CD4-positive, alpha-beta T cell treated with Interleukin-17A for 4 hours (primary cell): Measurements from ENCODE around the gene ADK.
A peak's percentile ranks its signal among the peaks of the same experiment; 100 is the strongest.

Experiments used
- DNase-seq: peaks from one replicate; pipeline ENCODE4 v3.0.0-alpha.2; 2020; ENCODE audit warnings: mixed read lengths

ADK gene

GRCh38 chr10:74685564-74685963 is 534.5 kb downstream of the ADK start:
- no peak for DNase-seq

GRCh38 chr10:74690393-74690792 is 539.4 kb downstream of the ADK start:
- no peak for DNase-seq

GRCh38 chr10:74691164-74691563 is 540.1 kb downstream of the ADK start:
- no peak for DNase-seq

- no peak for DNase-seq
These were observed 553.8 kb downstream of the ADK start for GRCh38 chr10:74704629-74705357.

GRCh38 chr10:74705358-74705980 is 554.4 kb downstream of the ADK start:
- DNase-seq = no peak

- DNase-seq = no peak
These were observed 555.9 kb downstream of the ADK start for GRCh38 chr10:74706966-74707365.

- DNase-seq = no peak
These were observed 557.2 kb downstream of the ADK start for GRCh38 chr10:74708246-74708645.

- DNase-seq = no peak
These were observed 567.2 kb downstream of the ADK start for GRCh38 chr10:74718208-74718607.

- DNase-seq = no peak
These were observed 577.2 kb downstream of the ADK start for GRCh38 chr10:74728225-74728624.

- no peak for DNase-seq
These were observed 579.2 kb downstream of the ADK start for GRCh38 chr10:74730246-74730645.

- DNase-seq = no peak
These were observed 582.6 kb downstream of the ADK start for GRCh38 chr10:74733612-74734011.

GRCh38 chr10:74736029-74736428 is 585.0 kb downstream of the ADK start:
- no peak for DNase-seq

GRCh38 chr10:74738052-74738451 is 587.0 kb downstream of the ADK start:
- DNase-seq = no peak

GRCh38 chr10:74738542-74738941 is 587.5 kb downstream of the ADK start:
- DNase-seq = no peak

GRCh38 chr10:74738985-74739567 is 588.1 kb downstream of the ADK start:
- DNase-seq = peak; percentile 19

GRCh38 chr10:74743401-74743800 is 592.4 kb downstream of the ADK start:
- DNase-seq = no peak

GRCh38 chr10:74745449-74745848 is 594.4 kb downstream of the ADK start:
- DNase-seq = no peak

GRCh38 chr10:74746813-74747212 is 595.8 kb downstream of the ADK start:
- DNase-seq = no peak

- no peak for DNase-seq
These were observed 597.5 kb downstream of the ADK start for GRCh38 chr10:74748468-74749031.

- DNase-seq = no peak
These were observed 599.8 kb downstream of the ADK start for GRCh38 chr10:74750848-74751274.

- DNase-seq = no peak
These were observed 601.5 kb downstream of the ADK start for GRCh38 chr10:74752371-74753040.

GRCh38 chr10:74753442-74754211 is 602.6 kb downstream of the ADK start:
- DNase-seq = no peak
